ENCODE measurements around the gene LRRK1.

- TF ChIP-seq, protein P1, sequence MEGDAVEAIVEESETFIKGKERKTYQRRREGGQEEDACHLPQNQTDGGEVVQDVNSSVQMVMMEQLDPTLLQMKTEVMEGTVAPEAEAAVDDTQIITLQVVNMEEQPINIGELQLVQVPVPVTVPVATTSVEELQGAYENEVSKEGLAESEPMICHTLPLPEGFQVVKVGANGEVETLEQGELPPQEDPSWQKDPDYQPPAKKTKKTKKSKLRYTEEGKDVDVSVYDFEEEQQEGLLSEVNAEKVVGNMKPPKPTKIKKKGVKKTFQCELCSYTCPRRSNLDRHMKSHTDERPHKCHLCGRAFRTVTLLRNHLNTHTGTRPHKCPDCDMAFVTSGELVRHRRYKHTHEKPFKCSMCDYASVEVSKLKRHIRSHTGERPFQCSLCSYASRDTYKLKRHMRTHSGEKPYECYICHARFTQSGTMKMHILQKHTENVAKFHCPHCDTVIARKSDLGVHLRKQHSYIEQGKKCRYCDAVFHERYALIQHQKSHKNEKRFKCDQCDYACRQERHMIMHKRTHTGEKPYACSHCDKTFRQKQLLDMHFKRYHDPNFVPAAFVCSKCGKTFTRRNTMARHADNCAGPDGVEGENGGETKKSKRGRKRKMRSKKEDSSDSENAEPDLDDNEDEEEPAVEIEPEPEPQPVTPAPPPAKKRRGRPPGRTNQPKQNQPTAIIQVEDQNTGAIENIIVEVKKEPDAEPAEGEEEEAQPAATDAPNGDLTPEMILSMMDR (IDR thresholded peaks at IDR 0.05): no peak
- TF ChIP-seq POLR2AphosphoS5 (IDR thresholded peaks at IDR 0.05) (no peak), EP300 (IDR thresholded peaks at IDR 0.05; ENCODE audit: low read depth) (no peak)
Observed at GRCh38 chr15:101097111-101097510, 178.0 kb downstream of the LRRK1 start.

All from transverse colon (tissue), 4 donors.